Measurements from ENCODE around the gene CLCN5. TPM values are rescaled to one million over a fixed set of nuclear protein-coding genes. Genes with fewer than 3 reads are reported as not detected.

Gene CLCN5
- total RNA-seq, 4 donors from 2014 or later, result 3.2 to 5.9 (median 3.8) TPM

DNA sequence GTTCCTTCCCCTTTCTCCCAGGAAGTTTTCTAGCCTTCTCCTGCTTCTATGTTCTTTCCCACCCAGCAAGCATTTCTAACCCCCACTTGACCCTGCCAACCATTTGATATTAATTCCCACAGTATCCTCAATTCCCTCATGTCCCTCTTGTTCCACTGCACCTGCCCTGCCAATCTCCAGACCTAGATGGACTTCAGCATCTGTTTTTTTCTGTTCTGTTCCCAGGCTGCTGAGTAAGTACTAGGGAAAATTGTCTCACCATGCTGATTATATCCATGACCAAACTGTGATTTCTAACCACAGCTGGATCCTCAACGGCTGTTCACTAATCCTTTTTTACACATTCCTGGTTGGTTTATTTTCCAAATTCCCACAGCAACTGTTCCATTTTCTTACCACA is 37.7 kb downstream of the CLCN5 start:
- ATAC-seq, result no peak
- 20 to 57% methylated on average over 1 of the region's 1 CpG for WGBS, 2 donors (ENCODE audit: low coverage in 1 of 2)

GRCh38 chrX:49970674-49971073 is 48.3 kb downstream of the CLCN5 start:
- H3K4me1 ChIP-seq, result no peaks in the 10 kb centered on the region
- H3K9me3 ChIP-seq, result no peaks in the 10 kb centered on the region
- H3K4me3 ChIP-seq, result no peak overlapping the region
- no peaks in the 10 kb centered on the region for H3K36me3 ChIP-seq
- WGBS, 2 donors (ENCODE audit: low coverage in 1 of 2), result 63 to 90% methylated on average over 2 of the region's 2 CpGs
- no peak for TF ChIP-seq CTCF (IDR thresholded peaks at IDR 0.05)
- no peak for TF ChIP-seq POLR2A (IDR thresholded peaks at IDR 0.05)
- TF ChIP-seq POLR2AphosphoS5 (IDR thresholded peaks at IDR 0.05), result no peak
- TF ChIP-seq EP300 (IDR thresholded peaks at IDR 0.05), result no peak
- ATAC-seq, result no peak
- H3K27ac ChIP-seq, result no peak overlapping the region
- no peaks in the 10 kb centered on the region for H3K27me3 ChIP-seq

More for the DNA sequence above, 37.7 kb downstream of the CLCN5 start:
- Histone ChIP-seq H3K4me3 (no peak overlapping the region), H3K9me3 (no peaks in the 10 kb centered on the region), H3K27me3 (no peaks in the 10 kb centered on the region), H3K36me3 (no peaks in the 10 kb centered on the region), H3K27ac (no peak overlapping the region), H3K4me1 (no peaks in the 10 kb centered on the region)
- no peak for TF ChIP-seq EP300 (IDR thresholded peaks at IDR 0.05)
- no peak for TF ChIP-seq CTCF (IDR thresholded peaks at IDR 0.05)
- no peak for TF ChIP-seq POLR2AphosphoS5 (IDR thresholded peaks at IDR 0.05)
- no peak for TF ChIP-seq POLR2A (IDR thresholded peaks at IDR 0.05)

- no peaks in the 10 kb centered on the region for H3K9me3 ChIP-seq
- WGBS, 2 donors (ENCODE audit: low coverage in 1 of 2), result 85 to 95% methylated on average over 5 of the region's 5 CpGs
- no peak for ATAC-seq
These were observed 50.0 kb downstream of the CLCN5 start for GRCh38 chrX:49972328-49972860.

GRCh38 chrX:49976682-49977197 is 54.3 kb downstream of the CLCN5 start:
- 83% methylated on average over 1 to 2 of the region's 4 CpGs for WGBS, 2 donors (ENCODE audit: low coverage in 1 of 2)
- TF ChIP-seq EP300 (IDR thresholded peaks at IDR 0.05) (no peak), CTCF (IDR thresholded peaks at IDR 0.05) (no peak), POLR2A (IDR thresholded peaks at IDR 0.05) (no peak), POLR2AphosphoS5 (IDR thresholded peaks at IDR 0.05) (no peak)
- H3K4me1 ChIP-seq, result no peaks in the 10 kb centered on the region
- H3K4me3 ChIP-seq, result no peak overlapping the region
- H3K36me3 ChIP-seq, result no peaks in the 10 kb centered on the region
- H3K27me3 ChIP-seq, result no peaks in the 10 kb centered on the region
- ATAC-seq, result no peak
- H3K9me3 ChIP-seq, result no peaks in the 10 kb centered on the region
- no peak overlapping the region for H3K27ac ChIP-seq

More at GRCh38 chrX:49972328-49972860, 50.0 kb downstream of the CLCN5 start:
- TF ChIP-seq EP300 (IDR thresholded peaks at IDR 0.05) (no peak), POLR2A (IDR thresholded peaks at IDR 0.05) (no peak), CTCF (IDR thresholded peaks at IDR 0.05) (no peak), POLR2AphosphoS5 (IDR thresholded peaks at IDR 0.05) (no peak)
- H3K36me3 ChIP-seq, result no peaks in the 10 kb centered on the region
- no peak overlapping the region for H3K27ac ChIP-seq
- H3K4me3 ChIP-seq, result no peak overlapping the region
- no peaks in the 10 kb centered on the region for H3K4me1 ChIP-seq
- no peaks in the 10 kb centered on the region for H3K27me3 ChIP-seq

Measured in gastroesophageal sphincter (tissue), 4 donors.